ENCODE measurements around the gene ADCY4.
"Not testable (repeated sequence)": the region's sequence is repeated elsewhere in the genome, so short reads cannot be mapped to it uniquely, and the experiment has no call there.

The ADCY4 gene

GRCh38 chr14:24366721-24367513 lies 32.0 kb upstream of the ADCY4 start:
- peak in 2 of 5 donors; percentile 6 to 17 for DNase-seq

GRCh38 chr14:24366413-24366720 lies 31.5 kb upstream of the ADCY4 start:
- no peak for DNase-seq

GRCh38 chr14:24365600-24366412 lies 30.9 kb upstream of the ADCY4 start:
- peak in 4 of 5 donors; percentile 30 to 78 (median 40) for DNase-seq

GRCh38 chr14:24364841-24365240 lies 30.0 kb upstream of the ADCY4 start:
- DNase-seq, result no peak

- DNase-seq, result no peak
Observed at GRCh38 chr14:24363401-24363800, 28.5 kb upstream of the ADCY4 start.

GRCh38 chr14:24362241-24362960 lies 27.5 kb upstream of the ADCY4 start:
- no peak for DNase-seq

GRCh38 chr14:24361326-24361725 lies 26.5 kb upstream of the ADCY4 start:
- DNase-seq, result no peak

- no peak for DNase-seq
Observed at GRCh38 chr14:24360281-24360680, 25.4 kb upstream of the ADCY4 start.

- DNase-seq, result no peak
Observed at GRCh38 chr14:24356208-24356607, 21.3 kb upstream of the ADCY4 start.

GRCh38 chr14:24355009-24355408 lies 20.1 kb upstream of the ADCY4 start:
- DNase-seq, result no peak

GRCh38 chr14:24354482-24354825 lies 19.6 kb upstream of the ADCY4 start:
- not testable (repeated sequence) for DNase-seq

GRCh38 chr14:24353559-24354481 lies 18.9 kb upstream of the ADCY4 start:
- no peak for DNase-seq

- no peak for DNase-seq
Observed at GRCh38 chr14:24351517-24351916, 16.6 kb upstream of the ADCY4 start.

GRCh38 chr14:24349742-24350141 lies 14.9 kb upstream of the ADCY4 start:
- no peak for DNase-seq

- DNase-seq, result no peak
Observed at GRCh38 chr14:24348186-24348585, 13.3 kb upstream of the ADCY4 start.

- no peak for DNase-seq
Observed at GRCh38 chr14:24347134-24347533, 12.3 kb upstream of the ADCY4 start.

- no peak for DNase-seq
Observed at GRCh38 chr14:24343795-24344660, 9.2 kb upstream of the ADCY4 start.

- DNase-seq, result no peak
Observed at GRCh38 chr14:24342889-24343288, 8.0 kb upstream of the ADCY4 start.

- no peak for DNase-seq
Observed at GRCh38 chr14:24340606-24341005, 5.7 kb upstream of the ADCY4 start.

GRCh38 chr14:24339284-24340151 lies 4.6 kb upstream of the ADCY4 start, which contains the start of gene RIPK3:
Gene RIPK3 (minus strand): TSS chr14:24339991. CDS start chr14:24339826, 165 bp downstream.
- peak in 4 of 5 donors; percentile 39 to 71 (median 54) for DNase-seq

Data from T-helper 1 cell (primary cell).